ENCODE results near the gene ASB15.

DNA sequence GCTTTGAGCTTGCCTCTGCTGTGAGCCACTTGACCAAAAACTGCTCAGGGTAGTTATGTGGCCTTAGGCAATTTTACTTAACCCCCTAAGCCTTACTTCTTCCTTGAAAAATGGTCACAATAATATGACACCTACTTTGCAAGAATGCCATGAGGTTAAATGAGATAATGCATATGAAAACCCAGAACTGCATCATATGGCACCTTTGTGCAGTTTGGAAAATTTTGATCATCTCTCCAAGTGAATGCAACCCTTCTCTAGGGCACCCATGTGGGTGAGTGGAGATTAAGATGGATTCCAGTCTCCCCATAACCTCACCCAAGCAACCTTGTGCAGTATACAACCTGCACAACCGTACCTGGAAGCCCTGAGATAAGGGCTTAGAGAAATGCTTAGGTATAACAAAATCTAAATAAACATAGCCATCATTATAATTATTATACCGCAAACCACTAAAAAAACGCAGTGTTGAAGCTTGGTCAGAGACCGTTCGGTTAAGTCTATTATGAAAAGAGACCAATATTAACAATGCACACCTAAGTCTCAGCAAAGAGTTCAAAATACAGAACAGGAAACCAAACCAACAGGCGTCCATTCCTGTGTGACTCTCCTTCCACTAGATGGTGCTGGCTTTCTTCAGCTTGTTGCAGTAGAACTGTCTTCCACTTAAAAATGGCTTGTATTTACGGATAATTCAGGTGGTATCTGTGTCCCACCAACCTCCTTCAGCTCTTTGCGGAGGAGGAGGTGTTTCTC is 21.0 kb upstream of the ASB15 start:
- TF ChIP-seq EZH2 (IDR thresholded peaks at IDR 0.05; ENCODE audit: borderline replicate concordance, low read length) = no peak
- TF ChIP-seq, protein P1, sequence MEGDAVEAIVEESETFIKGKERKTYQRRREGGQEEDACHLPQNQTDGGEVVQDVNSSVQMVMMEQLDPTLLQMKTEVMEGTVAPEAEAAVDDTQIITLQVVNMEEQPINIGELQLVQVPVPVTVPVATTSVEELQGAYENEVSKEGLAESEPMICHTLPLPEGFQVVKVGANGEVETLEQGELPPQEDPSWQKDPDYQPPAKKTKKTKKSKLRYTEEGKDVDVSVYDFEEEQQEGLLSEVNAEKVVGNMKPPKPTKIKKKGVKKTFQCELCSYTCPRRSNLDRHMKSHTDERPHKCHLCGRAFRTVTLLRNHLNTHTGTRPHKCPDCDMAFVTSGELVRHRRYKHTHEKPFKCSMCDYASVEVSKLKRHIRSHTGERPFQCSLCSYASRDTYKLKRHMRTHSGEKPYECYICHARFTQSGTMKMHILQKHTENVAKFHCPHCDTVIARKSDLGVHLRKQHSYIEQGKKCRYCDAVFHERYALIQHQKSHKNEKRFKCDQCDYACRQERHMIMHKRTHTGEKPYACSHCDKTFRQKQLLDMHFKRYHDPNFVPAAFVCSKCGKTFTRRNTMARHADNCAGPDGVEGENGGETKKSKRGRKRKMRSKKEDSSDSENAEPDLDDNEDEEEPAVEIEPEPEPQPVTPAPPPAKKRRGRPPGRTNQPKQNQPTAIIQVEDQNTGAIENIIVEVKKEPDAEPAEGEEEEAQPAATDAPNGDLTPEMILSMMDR (conservative IDR thresholded peaks at IDR 0.05 in 1 of 2, IDR thresholded peaks at IDR 0.05 in 1 of 2; ENCODE audit: extremely low read depth in 1 of 2, insufficient read depth in 1 of 2, low read depth in 1 of 2, low read length in 2 of 2) = peak; percentile 87 to 93
